H1 (cell line): ENCODE measurements around the gene MRPL36. TPM values are rescaled to one million over a fixed set of nuclear protein-coding genes. Genes with fewer than 3 reads are reported as not detected.

Source experiments
- BCL11A ChIP-seq, 2 experiments: IDR thresholded peaks; one replicate each; pipeline ENCODE4 v1.6.1; 2011; ENCODE audit warnings: low read depth in 2 of 2, low read length in 2 of 2, mild to moderate bottlenecking in 2 of 2
- CREB1 ChIP-seq: IDR thresholded peaks from 2 replicates; pipeline ENCODE4 v1.6.1; 2012; ENCODE audit warnings: inconsistent platforms
- E2F6 ChIP-seq: IDR thresholded peaks from 2 replicates; pipeline ENCODE4 v1.6.1; 2012; ENCODE audit warnings: inconsistent platforms
- EZH2 ChIP-seq: fragments of 200-600 bp; sonication (generic); IDR thresholded peaks from 2 replicates; pipeline ENCODE4 v1.7.1; 2012; ENCODE audit warnings: low read depth, mild to moderate bottlenecking, moderate library complexity, low read length, inconsistent platforms; ENCODE audit not compliant: severe bottlenecking
- GABPA ChIP-seq: IDR thresholded peaks from 2 replicates; pipeline ENCODE4 v1.6.1; 2011; ENCODE audit warnings: mild to moderate bottlenecking, low read length, moderate library complexity, borderline replicate concordance; ENCODE audit not compliant: insufficient read depth
- RBBP5 ChIP-seq: IDR thresholded peaks from 2 replicates; pipeline ENCODE4 v1.7.1; 2012; ENCODE audit warnings: low read depth, mild to moderate bottlenecking, inconsistent platforms, low read length, moderate library complexity, borderline replicate concordance
- SUZ12 ChIP-seq: fragments of 200-600 bp; sonication (generic); IDR thresholded peaks from 2 replicates; pipeline ENCODE4 v1.6.1; 2012; ENCODE audit warnings: mild to moderate bottlenecking, inconsistent platforms, low read length, moderate library complexity, mixed read lengths
- polyA plus RNA-seq, 7 experiments: library from polyadenylated mRNA; depleted of rRNA in 3 of 7; stranded (reverse) in 5 of 7; unstranded in 2 of 7; fragments of >200 nt in 5 of 7; fragments of 200-250 nt in 2 of 7; gene quantifications; 1 replicate in 5 of 7; 2 replicates in 1 of 7; 4 replicates in 1 of 7; pipeline versions ENCODE4 v1.2.1 to v1.2.3, GENCODE V29; 2011 to 2013; ENCODE audit warnings: missing spikeins in 2 of 7, mixed read lengths in 2 of 7
- total RNA-seq: library from RNA; stranded (reverse); fragmentation: NEBNext Ultra II Directional; extraction: Animal tissue kit (Norgen Biotek cat#: 25700); gene quantifications from 2 replicates; pipeline ENCODE4 v1.2.1, GENCODE V29; 2021
- TF ChIP-seq, protein P1 (sequence below), 3 experiments: IDR thresholded peaks; 1 replicate in 2 of 3; 2 replicates in 1 of 3; pipeline versions ENCODE4 v1.5.1 to v1.6.1; 2011; ENCODE audit warnings: low read length in 3 of 3, mild to moderate bottlenecking in 3 of 3, inconsistent platforms in 2 of 3, low read depth in 1 of 3, moderate library complexity in 1 of 3; ENCODE audit not compliant: insufficient read depth in 1 of 3; ENCODE audit errors: control extremely low read depth in 1 of 3

The MRPL36 gene
- total and polyA plus RNA-seq, 2 of the 8 experiments (the other 6 are each of a cell fraction or from before 2014, with no cell fraction given), result 56.3 to 81.5 TPM

- TF ChIP-seq, protein P1, sequence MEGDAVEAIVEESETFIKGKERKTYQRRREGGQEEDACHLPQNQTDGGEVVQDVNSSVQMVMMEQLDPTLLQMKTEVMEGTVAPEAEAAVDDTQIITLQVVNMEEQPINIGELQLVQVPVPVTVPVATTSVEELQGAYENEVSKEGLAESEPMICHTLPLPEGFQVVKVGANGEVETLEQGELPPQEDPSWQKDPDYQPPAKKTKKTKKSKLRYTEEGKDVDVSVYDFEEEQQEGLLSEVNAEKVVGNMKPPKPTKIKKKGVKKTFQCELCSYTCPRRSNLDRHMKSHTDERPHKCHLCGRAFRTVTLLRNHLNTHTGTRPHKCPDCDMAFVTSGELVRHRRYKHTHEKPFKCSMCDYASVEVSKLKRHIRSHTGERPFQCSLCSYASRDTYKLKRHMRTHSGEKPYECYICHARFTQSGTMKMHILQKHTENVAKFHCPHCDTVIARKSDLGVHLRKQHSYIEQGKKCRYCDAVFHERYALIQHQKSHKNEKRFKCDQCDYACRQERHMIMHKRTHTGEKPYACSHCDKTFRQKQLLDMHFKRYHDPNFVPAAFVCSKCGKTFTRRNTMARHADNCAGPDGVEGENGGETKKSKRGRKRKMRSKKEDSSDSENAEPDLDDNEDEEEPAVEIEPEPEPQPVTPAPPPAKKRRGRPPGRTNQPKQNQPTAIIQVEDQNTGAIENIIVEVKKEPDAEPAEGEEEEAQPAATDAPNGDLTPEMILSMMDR (IDR thresholded peaks at IDR 0.05; ENCODE audit: control extremely low read depth in 1 of 3, insufficient read depth in 1 of 3, low read depth in 1 of 3, low read length in 3 of 3), result no peak
- TF ChIP-seq SUZ12 (no peak), BCL11A (IDR thresholded peaks at IDR 0.05; ENCODE audit: low read depth in 2 of 2, low read length in 2 of 2) (no peak), GABPA (no peak), EZH2 (no peak), RBBP5 (no peak), E2F6 (no peak), CREB1 (no peak)
These were observed 37.5 kb upstream of the MRPL36 start (continued) for GRCh38 chr5:1836891-1837880.
